ENCODE measurements around the gene OR6P1. TPM values are rescaled to one million over a fixed set of nuclear protein-coding genes. Genes with fewer than 3 reads are reported as not detected.

OR6P1 gene
- total RNA-seq, 1 experiment from 2014 or later = not detected

Other genes starting within 250 kb of the OR6P1 start
- gene CD1B, start 239.0 kb downstream of the OR6P1 start, total RNA-seq (2014; rRNA removed) = not detected in 2 replicates
- gene CD1E, start 216.7 kb downstream of the OR6P1 start, total RNA-seq (2014; rRNA removed) = not detected in 2 replicates
- gene OR10T2, start 171.1 kb downstream of the OR6P1 start, total RNA-seq (2014; rRNA removed) = not detected in 2 replicates
- gene OR10K2, start 144.3 kb downstream of the OR6P1 start, total RNA-seq (2014; rRNA removed) = not detected in 2 replicates
- gene OR10K1, start 108.7 kb downstream of the OR6P1 start, total RNA-seq (2014; rRNA removed) = not detected in 2 replicates
- gene OR10R2, start 98.4 kb downstream of the OR6P1 start, total RNA-seq (2014; rRNA removed) = not detected in 2 replicates
- gene OR6Y1, start 16.2 kb downstream of the OR6P1 start, total RNA-seq (2014; rRNA removed) = not detected in 2 replicates
- gene OR10X1, start 9.3 kb upstream of the OR6P1 start, total RNA-seq (2014; rRNA removed) = not detected in 2 replicates
- gene OR10Z1, start 34.7 kb upstream of the OR6P1 start, total RNA-seq (2014; rRNA removed) = not detected in 2 replicates
- gene SPTA1, start 116.1 kb upstream of the OR6P1 start, total RNA-seq (2014; rRNA removed) = not detected in 2 replicates
- gene OR6K2, start 130.1 kb upstream of the OR6P1 start, total RNA-seq (2014; rRNA removed) = not detected in 2 replicates
- gene OR6K3, start 150.1 kb upstream of the OR6P1 start, total RNA-seq (2014; rRNA removed) = not detected in 2 replicates
- not detected in 2 replicates for gene OR6K6, start 184.1 kb upstream of the OR6P1 start, total RNA-seq (2014; rRNA removed)
- not detected in 2 replicates for gene OR6N1, start 201.6 kb upstream of the OR6P1 start, total RNA-seq (2014; rRNA removed)
- not detected in 2 replicates for gene OR6N2, start 210.6 kb upstream of the OR6P1 start, total RNA-seq (2014; rRNA removed)

All from PC-3 (cell line).